Keratinocyte (primary cell): ENCODE measurements around the gene NPPA. TPM values are rescaled to one million over a fixed set of nuclear protein-coding genes. Genes with fewer than 3 reads are reported as not detected.

ENCODE experiments used
- DNase-seq: peaks from one replicate; pipeline ENCODE4 v3.0.0-alpha.2; 2011; ENCODE audit warnings: low read depth, missing footprints, low spot score
- FAIRE-seq: peaks from 2 replicates; lab custom pipeline; 2011; peaks lifted over from hg19 to GRCh38; lab: Jason Lieb, UNC
- H2AFZ ChIP-seq: 2 replicates; pipeline ENCODE4 v1.6.0; 2012; ENCODE audit warnings: low read length, control low read depth, inconsistent platforms; ENCODE audit not compliant: control insufficient read depth
- H3K27ac ChIP-seq: 2 replicates; pipeline ENCODE4 v1.5.1; 2011; ENCODE audit warnings: low read length; ENCODE audit not compliant: control insufficient read depth, insufficient read depth
- H3K27me3 ChIP-seq: 3 replicates; pipeline ENCODE4 v1.6.0; 2011; ENCODE audit warnings: low read length; ENCODE audit not compliant: control insufficient read depth, insufficient read depth; ENCODE audit errors: extremely low read depth
- H3K36me3 ChIP-seq, 2 experiments: 2 replicates in 1 of 2; 3 replicates in 1 of 2; pipeline ENCODE4 v1.5.1; 2011; ENCODE audit warnings: low read length in 2 of 2, mild to moderate bottlenecking in 1 of 2; ENCODE audit not compliant: control insufficient read depth in 2 of 2, insufficient read depth in 2 of 2; ENCODE audit errors: extremely low read depth in 1 of 2
- H3K4me1 ChIP-seq: 3 replicates; pipeline ENCODE4 v1.5.1; 2011; ENCODE audit warnings: low read length; ENCODE audit not compliant: control insufficient read depth, insufficient read depth; ENCODE audit errors: extremely low read depth
- H3K4me2 ChIP-seq: 3 replicates; pipeline ENCODE4 v1.6.0; 2011; ENCODE audit warnings: low read depth, low read length; ENCODE audit not compliant: control insufficient read depth, insufficient read depth; ENCODE audit errors: extremely low read depth
- H3K4me3 ChIP-seq, 3 experiments: fragments of 200-600 bp in 1 of 3; sonication (generic) in 1 of 3; 2 replicates in 2 of 3; 3 replicates in 1 of 3; pipeline ENCODE4 v1.5.1; 2011 to 2016; ENCODE audit warnings: low read length in 3 of 3, mild to moderate bottlenecking in 3 of 3, control low read depth in 2 of 3, inconsistent platforms in 1 of 3, low read depth in 1 of 3, mixed read lengths in 1 of 3, mixed run types in 1 of 3, moderate library complexity in 1 of 3; ENCODE audit not compliant: control insufficient read depth in 2 of 3, insufficient read depth in 2 of 3; ENCODE audit errors: extremely low read depth in 1 of 3
- H3K79me2 ChIP-seq: 2 replicates; pipeline ENCODE4 v1.6.0; 2012; ENCODE audit warnings: low read length; ENCODE audit not compliant: control insufficient read depth, insufficient read depth
- H3K9ac ChIP-seq: 3 replicates; pipeline ENCODE4 v1.6.0; 2011; ENCODE audit warnings: low read length; ENCODE audit not compliant: control insufficient read depth, insufficient read depth; ENCODE audit errors: extremely low read depth
- H3K9me1 ChIP-seq: 3 replicates; pipeline ENCODE4 v1.6.0; 2011; ENCODE audit warnings: low read length; ENCODE audit not compliant: control insufficient read depth, insufficient read depth; ENCODE audit errors: extremely low read depth
- H3K9me3 ChIP-seq: 2 replicates; pipeline ENCODE4 v1.5.1; 2012; ENCODE audit warnings: low read depth, low read length; ENCODE audit not compliant: control insufficient read depth
- H4K20me1 ChIP-seq: 3 replicates; pipeline ENCODE4 v1.6.0; 2011; ENCODE audit warnings: low read length; ENCODE audit not compliant: control insufficient read depth, insufficient read depth; ENCODE audit errors: extremely low read depth
- CTCF ChIP-seq, 3 experiments: IDR thresholded peaks in 1 of 3; conservative IDR thresholded peaks in 1 of 3; optimal IDR thresholded peaks in 1 of 3; 2 replicates in 2 of 3; 3 replicates in 1 of 3; pipeline versions ENCODE3 to v1.5.1; 2011; ENCODE audit warnings: low read length in 3 of 3, mild to moderate bottlenecking in 3 of 3, moderate library complexity in 2 of 3, control low read depth in 1 of 3, inconsistent platforms in 1 of 3; ENCODE audit not compliant: insufficient read depth in 2 of 3; ENCODE audit errors: extremely low read depth in 1 of 3
- EZH2 ChIP-seq: IDR thresholded peaks from one replicate; pipeline ENCODE4 v1.6.1; 2012; ENCODE audit warnings: inconsistent platforms, mild to moderate bottlenecking, low read length, moderate library complexity
- dilution Hi-C: fragments of 300-500 bp; cut with MboI; formaldehyde crosslinking; loops from one replicate; pipeline ENCODE4 v1.7.0; 2020; ENCODE audit warnings: low sequenced_read_pairs; ENCODE audit not compliant: extremely low pct_ligation_motif_present
- polyA plus RNA-seq, 5 experiments: library from polyadenylated mRNA; depleted of rRNA in 3 of 5; stranded (reverse) in 3 of 5; stranded (forward) in 1 of 5; unstranded in 1 of 5; fragments of >200 nt; gene quantifications; 1 replicate in 1 of 5; 2 replicates in 3 of 5; 3 replicates in 1 of 5; pipeline versions ENCODE4 v1.2.1 to v1.2.3, GENCODE V29; 2011 to 2012; ENCODE audit warnings: missing spikeins in 2 of 5, low read depth in 1 of 5, low replicate concordance in 1 of 5

NPPA gene
- polyA plus RNA-seq, 1 donor (not counting 4 experiments of a cell fraction or from before 2014, with no cell fraction given): not detected

GRCh38 chr1:11869650-11870207, 22.1 kb upstream of the NPPA start:
- Histone ChIP-seq H2AFZ (no peak overlapping the region), H3K9me1 (no peaks in the 10 kb centered on the region), H3K4me3 (no peak overlapping the region), H3K9ac (no peak overlapping the region), H4K20me1 (no peaks in the 10 kb centered on the region), H3K4me1 (no peaks in the 10 kb centered on the region), H3K27me3 (peaks cover 6% of the 10 kb centered on the region), H3K4me2 (no peak overlapping the region), H3K79me2 (no peaks in the 10 kb centered on the region), H3K36me3 (no peaks in the 10 kb centered on the region), H3K9me3 (no peaks in the 10 kb centered on the region), H3K27ac (no peak overlapping the region)
- dilution Hi-C loops: no loop called here
- FAIRE-seq: no peak
- TF ChIP-seq CTCF (optimal IDR thresholded peaks at IDR 0.05 in 1 of 3, IDR thresholded peaks at IDR 0.05 in 1 of 3, conservative IDR thresholded peaks at IDR 0.05 in 1 of 3; ENCODE audit: extremely low read depth in 1 of 3, insufficient read depth in 2 of 3, low read length in 3 of 3) (no peak), EZH2 (no peak)
- no peak for DNase-seq

GRCh38 chr1:11869104-11869503, 21.5 kb upstream of the NPPA start:
- no peak for FAIRE-seq
- dilution Hi-C loops: no loop called here

More at GRCh38 chr1:11869104-11869503, 21.5 kb upstream of the NPPA start:
- TF ChIP-seq EZH2 (no peak), CTCF (optimal IDR thresholded peaks at IDR 0.05 in 1 of 3, IDR thresholded peaks at IDR 0.05 in 1 of 3, conservative IDR thresholded peaks at IDR 0.05 in 1 of 3; ENCODE audit: extremely low read depth in 1 of 3, insufficient read depth in 2 of 3, low read length in 3 of 3) (no peak)
- H3K9me3 ChIP-seq: no peaks in the 10 kb centered on the region
- no peaks in the 10 kb centered on the region for H4K20me1 ChIP-seq
- no peak overlapping the region for H2AFZ ChIP-seq
- H3K9ac ChIP-seq: no peak overlapping the region
- no peaks in the 10 kb centered on the region for H3K79me2 ChIP-seq
- H3K27me3 ChIP-seq: peaks cover 6% of the 10 kb centered on the region
- no peaks in the 10 kb centered on the region for H3K9me1 ChIP-seq
- no peak overlapping the region for H3K27ac ChIP-seq
- no peak for DNase-seq
- no peaks in the 10 kb centered on the region for H3K4me1 ChIP-seq
- H3K36me3 ChIP-seq: no peaks in the 10 kb centered on the region
- no peak overlapping the region for H3K4me3 ChIP-seq
- no peak overlapping the region for H3K4me2 ChIP-seq
